Ascending aorta (tissue), 2 donors: ENCODE results near the gene PRTN3. TPM values are rescaled to one million over a fixed set of nuclear protein-coding genes. Genes with fewer than 3 reads are reported as not detected.
A peak's percentile ranks its signal among the peaks of the same experiment; 100 is the strongest.

Experiments used
- DNase-seq, 2 donors: peaks; one replicate each; pipeline ENCODE4 v3.0.0-alpha.2; 2019; ENCODE audit warnings: low spot score in 2 of 2
- H3K27ac ChIP-seq, 2 donors: fragments of 200-600 bp; sonication (generic); one replicate each; pipeline ENCODE4 v1.5.1; 2016 to 2017; ENCODE audit warnings: mild to moderate bottlenecking in 1 of 2
- H3K27me3 ChIP-seq: fragments of 200-600 bp; sonication (generic); one replicate; pipeline ENCODE4 v1.5.1; 2017
- H3K36me3 ChIP-seq, 2 donors: fragments of 200-600 bp; sonication (generic); one replicate each; pipeline ENCODE4 v1.5.1; 2016
- H3K4me1 ChIP-seq, 2 donors: fragments of 200-600 bp; sonication (generic); one replicate each; pipeline ENCODE4 v1.5.1; 2016 to 2017; ENCODE audit warnings: mild to moderate bottlenecking in 1 of 2
- H3K4me3 ChIP-seq, 2 donors: fragments of 200-600 bp; sonication (generic); one replicate each; pipeline ENCODE4 v1.5.1; 2016 to 2017; ENCODE audit warnings: mild to moderate bottlenecking in 1 of 2
- H3K9me3 ChIP-seq, 2 donors: fragments of 200-600 bp; sonication (generic); one replicate each; pipeline ENCODE4 v1.5.1; 2016
- intact Hi-C: fragments of 100-400 bp; cut with DNase I; formaldehyde crosslinking; loops from one replicate; pipeline ENCODE4 v1.15.1; 2023
- total RNA-seq: library from RNA; depleted of rRNA; stranded (reverse); fragments of >200 nt; gene quantifications from one replicate; pipeline ENCODE4 v1.1.0, GENCODE V29; 2016
- TF ChIP-seq, protein P1 (sequence below), 3 experiments: fragments of 200-600 bp in 2 of 3; fragments of 450-650 bp in 1 of 3; sonication (generic) in 2 of 3; IDR thresholded peaks; one replicate each; pipeline ENCODE4 v1.5.1; 2016 to 2019; ENCODE audit warnings: antibody characterized with exemption in 3 of 3, mild to moderate bottlenecking in 1 of 3, moderate library complexity in 1 of 3

Gene PRTN3
- total RNA-seq, 1 donor from 2014 or later: not detected

DNA sequence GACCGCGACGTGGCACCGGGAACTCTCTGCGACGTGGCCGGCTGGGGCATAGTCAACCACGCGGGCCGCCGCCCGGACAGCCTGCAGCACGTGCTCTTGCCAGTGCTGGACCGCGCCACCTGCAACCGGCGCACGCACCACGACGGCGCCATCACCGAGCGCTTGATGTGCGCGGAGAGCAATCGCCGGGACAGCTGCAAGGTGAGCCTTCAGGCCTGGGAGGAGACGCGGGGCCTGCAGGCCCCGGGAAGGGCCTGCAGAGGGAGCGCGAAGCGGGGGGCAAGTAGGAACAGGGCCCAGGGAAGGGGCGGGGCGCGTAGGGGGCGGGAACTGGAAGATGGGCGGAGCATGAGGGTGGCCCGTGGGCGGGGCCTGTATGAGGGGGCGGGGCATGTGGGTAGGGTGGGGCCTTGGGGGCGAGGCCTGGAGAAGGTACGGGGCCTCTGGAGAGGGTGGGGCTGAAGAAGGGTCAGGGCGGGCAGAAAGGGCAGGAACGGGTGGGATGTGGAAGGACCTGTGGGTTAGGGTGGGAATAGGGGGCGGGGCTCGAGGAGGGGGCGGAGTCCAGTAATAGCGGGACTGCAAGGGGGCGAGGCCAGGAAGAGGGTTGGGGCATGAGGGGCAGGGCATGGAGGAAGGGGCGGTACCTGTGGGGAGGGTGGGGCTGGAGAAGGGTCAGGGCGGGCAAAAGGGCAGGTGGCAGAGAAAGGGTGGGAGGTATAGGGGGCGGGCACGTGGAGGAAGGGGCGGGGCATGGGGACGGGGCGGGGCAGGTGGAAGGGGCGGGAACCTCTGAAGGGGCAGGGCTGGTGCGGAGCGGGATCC, 21.2 kb downstream of the PRTN3 start:
- Histone ChIP-seq H3K4me1 (peaks cover 0 to 11% of the 10 kb centered on the region in 2 donors), H3K4me3 (peak overlapping the region in 1 of 2 donors; percentile 35), H3K9me3 (no peaks in the 10 kb centered on the region), H3K36me3 (peaks cover 0 to 1% of the 10 kb centered on the region in 2 donors), H3K27ac (no peak overlapping the region), H3K27me3 (peaks cover 24% of the 10 kb centered on the region)
- intact Hi-C loops: loop anchor here (5.0 to 10.0 kb wide), 2 partner anchors 87 to 120 kb away; partner anchors contain the start of gene WDR18
- TF ChIP-seq, protein P1, sequence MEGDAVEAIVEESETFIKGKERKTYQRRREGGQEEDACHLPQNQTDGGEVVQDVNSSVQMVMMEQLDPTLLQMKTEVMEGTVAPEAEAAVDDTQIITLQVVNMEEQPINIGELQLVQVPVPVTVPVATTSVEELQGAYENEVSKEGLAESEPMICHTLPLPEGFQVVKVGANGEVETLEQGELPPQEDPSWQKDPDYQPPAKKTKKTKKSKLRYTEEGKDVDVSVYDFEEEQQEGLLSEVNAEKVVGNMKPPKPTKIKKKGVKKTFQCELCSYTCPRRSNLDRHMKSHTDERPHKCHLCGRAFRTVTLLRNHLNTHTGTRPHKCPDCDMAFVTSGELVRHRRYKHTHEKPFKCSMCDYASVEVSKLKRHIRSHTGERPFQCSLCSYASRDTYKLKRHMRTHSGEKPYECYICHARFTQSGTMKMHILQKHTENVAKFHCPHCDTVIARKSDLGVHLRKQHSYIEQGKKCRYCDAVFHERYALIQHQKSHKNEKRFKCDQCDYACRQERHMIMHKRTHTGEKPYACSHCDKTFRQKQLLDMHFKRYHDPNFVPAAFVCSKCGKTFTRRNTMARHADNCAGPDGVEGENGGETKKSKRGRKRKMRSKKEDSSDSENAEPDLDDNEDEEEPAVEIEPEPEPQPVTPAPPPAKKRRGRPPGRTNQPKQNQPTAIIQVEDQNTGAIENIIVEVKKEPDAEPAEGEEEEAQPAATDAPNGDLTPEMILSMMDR (IDR thresholded peaks at IDR 0.05): no peak
- DNase-seq: no peak

DNA sequence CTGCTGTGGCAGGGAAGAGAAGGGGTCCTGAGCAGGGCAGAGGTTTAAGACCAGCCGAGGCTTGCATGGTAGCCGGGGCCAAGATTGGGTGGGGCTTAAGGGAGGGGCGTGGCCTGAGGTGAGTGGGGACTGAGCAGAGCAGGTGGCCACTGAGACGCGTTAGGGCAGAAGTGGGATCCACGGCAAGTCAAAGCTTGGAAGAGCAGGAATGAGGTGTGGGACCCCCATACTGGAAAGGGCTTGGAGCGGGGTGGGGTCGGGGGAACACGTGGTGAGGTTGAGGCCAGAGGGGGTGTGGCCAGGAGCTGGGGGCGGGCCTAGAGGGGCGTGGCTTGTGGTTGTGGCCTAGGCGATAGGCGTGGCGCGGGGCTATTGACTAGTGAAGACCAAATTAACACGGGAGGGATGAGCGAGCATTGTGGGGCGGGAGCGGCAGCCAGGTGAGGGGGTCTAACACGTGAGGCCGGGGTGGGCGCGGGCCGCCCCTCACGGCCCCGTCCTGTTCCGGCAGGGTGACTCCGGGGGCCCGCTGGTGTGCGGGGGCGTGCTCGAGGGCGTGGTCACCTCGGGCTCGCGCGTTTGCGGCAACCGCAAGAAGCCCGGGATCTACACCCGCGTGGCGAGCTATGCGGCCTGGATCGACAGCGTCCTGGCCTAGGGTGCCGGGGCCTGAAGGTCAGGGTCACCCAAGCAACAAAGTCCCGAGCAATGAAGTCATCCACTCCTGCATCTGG, 21.9 kb downstream of the PRTN3 start:
- DNase-seq: peak in 1 of 2 donors; percentile 78
- H3K27ac ChIP-seq: no peak overlapping the region
- H3K27me3 ChIP-seq: peaks cover 24% of the 10 kb centered on the region
- peaks cover 0 to 11% of the 10 kb centered on the region in 2 donors for H3K4me1 ChIP-seq
- intact Hi-C loops: loop anchor here (5.0 to 10.0 kb wide), 2 partner anchors 88 to 120 kb away; partner anchors contain the start of gene WDR18
- TF ChIP-seq, protein P1 (IDR thresholded peaks at IDR 0.05): no peak
- no peaks in the 10 kb centered on the region for H3K9me3 ChIP-seq
- peak overlapping the region in 1 of 2 donors; percentile 35 for H3K4me3 ChIP-seq
- peaks cover 3 to 8% of the 10 kb centered on the region in 2 donors for H3K36me3 ChIP-seq

DNA sequence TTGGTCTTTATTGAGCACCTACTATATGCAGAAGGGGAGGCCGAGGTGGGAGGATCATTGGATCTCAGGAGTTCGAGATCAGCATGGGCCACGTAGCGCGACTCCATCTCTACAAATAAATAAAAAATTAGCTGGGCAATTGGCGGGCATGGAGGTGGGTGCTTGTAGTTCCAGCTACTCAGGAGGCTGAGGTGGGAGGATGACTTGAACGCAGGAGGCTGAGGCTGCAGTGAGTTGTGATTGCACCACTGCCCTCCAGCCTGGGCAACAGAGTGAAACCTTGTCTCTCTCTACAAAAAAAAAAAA, 22.5 kb downstream of the PRTN3 start:
- TF ChIP-seq, protein P1 (IDR thresholded peaks at IDR 0.05): no peak
- H3K36me3 ChIP-seq: peaks cover 8 to 13% of the 10 kb centered on the region in 2 donors
- intact Hi-C loops: loop anchor here (5.0 to 10.0 kb wide), 2 partner anchors 88 to 119 kb away; partner anchors contain the start of gene WDR18
- H3K9me3 ChIP-seq: no peaks in the 10 kb centered on the region
- peak overlapping the region in 1 of 2 donors; percentile 27 for H3K27ac ChIP-seq
- peak overlapping the region in 1 of 2 donors; percentile 35 for H3K4me3 ChIP-seq
- peaks cover 0 to 11% of the 10 kb centered on the region in 2 donors for H3K4me1 ChIP-seq
- no peak for DNase-seq
- H3K27me3 ChIP-seq: peaks cover 24% of the 10 kb centered on the region

DNA sequence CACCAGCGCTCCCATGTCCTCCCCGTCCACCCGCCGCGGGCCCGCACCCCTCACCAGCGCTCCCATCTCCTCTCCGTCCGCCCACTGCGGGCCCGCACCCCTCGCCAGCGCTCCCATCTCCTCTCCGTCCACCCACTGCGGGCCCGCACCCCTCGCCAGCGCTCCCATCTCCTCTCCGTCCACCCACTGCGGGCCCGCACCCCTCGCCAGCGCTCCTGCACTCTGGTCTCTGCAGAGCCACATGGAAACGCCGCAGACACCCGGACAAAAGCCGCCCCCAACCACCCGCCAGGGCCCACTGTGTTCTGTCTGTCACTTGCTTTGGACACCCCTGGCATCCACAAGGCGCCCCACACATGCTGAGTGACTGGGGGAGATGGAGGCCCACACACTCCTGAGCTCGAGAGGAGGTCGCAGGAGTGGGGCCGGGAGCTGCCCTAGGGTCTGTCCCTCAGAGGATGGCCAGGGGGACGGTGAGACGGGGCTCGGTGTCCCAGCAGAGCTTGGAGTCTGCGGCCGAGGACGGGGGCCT, 26.0 kb downstream of the PRTN3 start:
- peaks cover 4 to 13% of the 10 kb centered on the region in 2 donors for H3K4me1 ChIP-seq
- no peaks in the 10 kb centered on the region for H3K9me3 ChIP-seq
- H3K27me3 ChIP-seq: peaks cover 2% of the 10 kb centered on the region
- DNase-seq: no peak
- peaks cover 23 to 29% of the 10 kb centered on the region in 2 donors for H3K36me3 ChIP-seq
- H3K4me3 ChIP-seq: no peak overlapping the region
- H3K27ac ChIP-seq: no peak overlapping the region
- TF ChIP-seq, protein P1 (IDR thresholded peaks at IDR 0.05): no peak
- intact Hi-C loops: loop anchor here (10.0 kb wide), 1 partner anchor 92 kb away; no protein-coding TSS in a partner anchor

DNA sequence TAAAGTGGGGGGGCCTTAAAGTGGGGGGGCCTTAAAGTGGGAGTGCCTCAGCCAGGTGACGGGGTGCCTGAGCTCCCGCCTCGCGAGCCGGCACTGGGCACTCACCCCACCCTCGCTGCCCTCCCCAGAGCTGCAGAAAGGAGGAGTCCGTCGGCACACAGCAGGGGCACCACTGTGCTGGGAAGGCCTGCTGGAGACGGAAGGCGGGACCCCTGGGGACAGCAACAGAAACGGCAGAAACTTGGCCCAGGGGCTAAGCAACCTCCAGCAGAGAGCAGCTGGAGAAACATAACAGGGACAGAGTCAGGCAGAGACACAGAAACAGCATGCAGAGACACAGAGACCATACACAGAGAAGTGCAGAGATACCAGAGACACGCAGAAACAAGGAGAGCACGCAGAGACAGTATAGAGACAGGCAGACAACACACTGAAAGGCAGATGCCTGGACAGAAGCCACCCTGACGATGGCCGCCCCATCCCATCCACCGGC, 26.5 kb downstream of the PRTN3 start:
- Histone ChIP-seq H3K27me3 (no peaks in the 10 kb centered on the region), H3K27ac (peak overlapping the region in 1 of 2 donors; percentile 88), H3K9me3 (no peaks in the 10 kb centered on the region), H3K36me3 (peaks cover 27 to 34% of the 10 kb centered on the region in 2 donors), H3K4me1 (peaks cover 4 to 13% of the 10 kb centered on the region in 2 donors), H3K4me3 (no peak overlapping the region)
- intact Hi-C loops: loop anchor here (10.0 kb wide), 1 partner anchor 93 kb away; no protein-coding TSS in a partner anchor
- no peak for DNase-seq
- TF ChIP-seq, protein P1 (IDR thresholded peaks at IDR 0.05): no peak
